Activated gamma-delta T cell treated with Interleukin-2 at 50 U/mL for 16 hours (primary cell): ENCODE results near the gene MAPT.
"Not testable (repeated sequence)": the region's sequence is repeated elsewhere in the genome, so short reads cannot be mapped to it uniquely, and the experiment has no call there.

ENCODE experiments used
- DNase-seq: peaks from one replicate; pipeline ENCODE4 v3.0.0-alpha.2; 2020

Gene MAPT

GRCh38 chr17:45997166-45997565, 102.8 kb downstream of the MAPT start:
- DNase-seq: no peak

- DNase-seq: no peak
These were observed 103.3 kb downstream of the MAPT start for GRCh38 chr17:45997624-45998023.

- DNase-seq: no peak
These were observed 104.9 kb downstream of the MAPT start, which contains the start of gene STH for GRCh38 chr17:45998987-45999899. TSS of gene STH (plus strand) at chr17:45999250. CDS start at chr17:45999280, 30 bp downstream.

GRCh38 chr17:45999900-46000290, 105.5 kb downstream of the MAPT start:
- DNase-seq: no peak

GRCh38 chr17:46000292-46000691, 105.9 kb downstream of the MAPT start:
- no peak for DNase-seq

GRCh38 chr17:46000757-46001156, 106.4 kb downstream of the MAPT start:
- DNase-seq: no peak

- DNase-seq: no peak
These were observed 107.3 kb downstream of the MAPT start for GRCh38 chr17:46001390-46002310.

- peak; percentile 78 for DNase-seq
These were observed 108.1 kb downstream of the MAPT start for GRCh38 chr17:46002311-46002972.

GRCh38 chr17:46002973-46003316, 108.6 kb downstream of the MAPT start:
- DNase-seq: no peak

- DNase-seq: no peak
These were observed 109.8 kb downstream of the MAPT start for GRCh38 chr17:46003907-46004748.

GRCh38 chr17:46006082-46006481, 111.7 kb downstream of the MAPT start:
- DNase-seq: not testable (repeated sequence)

- no peak for DNase-seq
These were observed 113.2 kb downstream of the MAPT start for GRCh38 chr17:46007461-46007965.

GRCh38 chr17:46008591-46008990, 114.2 kb downstream of the MAPT start:
- no peak for DNase-seq

GRCh38 chr17:46009681-46010596, 115.6 kb downstream of the MAPT start:
- no peak for DNase-seq

GRCh38 chr17:46010597-46011186, 116.3 kb downstream of the MAPT start:
- DNase-seq: no peak

- no peak for DNase-seq
These were observed 117.6 kb downstream of the MAPT start for GRCh38 chr17:46011711-46012505.

- DNase-seq: no peak
These were observed 118.2 kb downstream of the MAPT start for GRCh38 chr17:46012506-46013079.

- no peak for DNase-seq
These were observed 118.8 kb downstream of the MAPT start for GRCh38 chr17:46013127-46013501.

- no peak for DNase-seq
These were observed 119.3 kb downstream of the MAPT start for GRCh38 chr17:46013502-46014165.
